ENCODE measurements around the gene ASTN1.

Gene ASTN1

GRCh38 chr1:176934370-176934769 is 230.1 kb downstream of the ASTN1 start:
- in situ Hi-C loops (cut with MboI; ENCODE audit: low sequenced_read_pairs), result no loop called here

DNA sequence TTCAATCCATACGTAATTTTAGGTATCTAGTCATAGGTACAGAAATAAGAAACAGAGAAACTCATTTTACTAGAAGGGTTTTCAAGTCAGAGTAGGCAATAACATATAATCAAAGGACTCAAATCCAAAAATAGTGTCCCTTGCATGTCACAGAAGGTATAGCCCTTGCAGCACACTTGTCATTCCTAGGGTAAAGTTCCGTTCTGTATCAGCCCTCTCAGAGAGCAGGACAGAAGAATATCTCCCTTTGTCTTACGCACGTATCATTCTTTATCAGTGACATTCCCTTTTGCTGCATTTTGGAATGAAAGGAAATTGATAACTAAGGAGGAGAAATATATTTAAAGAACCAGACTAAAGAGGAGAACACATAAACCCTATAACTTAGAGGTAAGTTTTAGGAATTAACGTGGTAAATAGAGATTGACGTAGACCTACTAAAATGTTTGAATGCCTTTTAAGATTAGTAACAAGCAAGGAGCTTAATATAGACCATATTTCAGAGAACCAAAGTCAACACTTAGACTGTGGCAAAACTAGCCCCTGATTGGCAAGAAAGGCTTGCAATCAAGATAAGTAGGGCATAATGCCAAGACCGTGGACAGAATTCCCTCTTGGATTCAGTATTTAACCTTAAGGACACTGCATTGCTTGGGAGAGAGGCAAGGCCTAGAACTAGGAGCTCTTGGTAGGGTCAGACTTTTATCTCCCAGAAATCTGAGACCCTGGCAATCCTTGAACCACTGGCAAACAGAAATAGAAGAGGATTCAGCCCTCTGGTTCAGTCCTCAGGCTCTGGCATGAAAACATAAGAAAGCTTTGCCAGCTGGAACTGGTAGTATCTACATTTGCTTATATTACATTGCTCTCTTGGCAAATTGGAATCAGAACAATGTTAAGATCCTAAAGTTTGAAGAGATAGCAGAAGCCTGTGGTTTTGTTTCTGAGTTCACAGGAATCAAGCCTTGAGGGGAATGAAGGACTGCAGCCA is 232.1 kb downstream of the ASTN1 start:
- in situ Hi-C loops (cut with MboI; ENCODE audit: low sequenced_read_pairs), result no loop called here

DNA sequence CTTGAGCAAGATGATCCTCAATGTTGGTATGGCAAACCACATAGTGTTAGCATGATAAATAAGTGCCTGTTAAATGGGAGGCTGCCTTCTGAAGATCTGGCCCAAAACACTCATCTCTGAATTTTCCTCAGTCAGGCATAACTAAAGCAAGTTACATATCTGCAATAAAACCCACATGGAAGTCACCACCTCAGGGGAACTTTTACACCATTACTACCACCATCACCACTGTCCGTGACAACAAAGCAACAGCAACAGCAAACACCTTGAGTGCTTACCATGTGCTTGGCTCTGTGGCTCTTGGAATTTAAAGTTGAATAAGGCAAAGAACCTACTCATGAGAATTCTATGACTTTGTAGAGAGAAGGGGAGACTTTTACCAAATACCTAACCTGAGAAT is 233.0 kb downstream of the ASTN1 start:
- in situ Hi-C loops (cut with MboI; ENCODE audit: low sequenced_read_pairs), result no loop called here

- in situ Hi-C loops (cut with MboI; ENCODE audit: low sequenced_read_pairs), result no loop called here
These were observed 238.0 kb downstream of the ASTN1 start for GRCh38 chr1:176926330-176927086.

DNA sequence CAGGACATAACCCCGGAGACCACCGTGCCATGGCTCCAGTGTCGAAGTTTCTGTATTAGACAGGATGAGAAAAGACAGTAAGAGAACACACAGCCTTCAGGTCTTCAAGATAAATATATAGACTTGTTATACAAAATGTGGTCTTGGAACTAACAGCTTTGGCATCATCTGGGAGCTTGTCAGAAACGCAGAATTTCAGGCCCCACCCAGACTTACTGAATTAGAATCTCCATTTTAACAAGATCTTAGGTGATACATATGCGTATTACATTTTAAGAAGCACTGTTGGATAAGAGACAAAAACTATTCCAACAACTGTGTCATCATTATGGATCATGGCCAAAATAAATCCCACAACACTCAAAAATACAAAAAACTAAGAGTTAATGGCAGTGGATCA is 239.3 kb downstream of the ASTN1 start:
- in situ Hi-C loops (cut with MboI; ENCODE audit: low sequenced_read_pairs), result no loop called here

DNA sequence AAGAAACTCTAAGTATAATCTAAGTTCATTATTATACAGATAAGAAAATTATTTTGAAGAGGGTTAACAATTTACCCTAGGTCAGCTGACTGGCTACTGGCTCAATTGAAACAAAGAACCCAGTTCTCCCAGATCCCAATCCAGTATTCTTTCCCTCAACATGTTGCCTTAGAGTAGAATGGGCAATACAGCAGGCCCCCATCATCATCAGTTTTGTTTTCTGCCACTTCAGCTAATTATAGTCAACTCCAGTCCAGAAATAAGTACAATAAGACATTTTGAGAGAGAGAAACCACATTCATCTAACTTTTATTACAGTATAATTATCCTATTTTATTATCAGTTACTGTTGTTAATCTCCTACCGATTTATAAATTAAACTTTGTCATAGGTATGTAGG is 241.2 kb downstream of the ASTN1 start:
- in situ Hi-C loops (cut with MboI; ENCODE audit: low sequenced_read_pairs), result no loop called here

DNA sequence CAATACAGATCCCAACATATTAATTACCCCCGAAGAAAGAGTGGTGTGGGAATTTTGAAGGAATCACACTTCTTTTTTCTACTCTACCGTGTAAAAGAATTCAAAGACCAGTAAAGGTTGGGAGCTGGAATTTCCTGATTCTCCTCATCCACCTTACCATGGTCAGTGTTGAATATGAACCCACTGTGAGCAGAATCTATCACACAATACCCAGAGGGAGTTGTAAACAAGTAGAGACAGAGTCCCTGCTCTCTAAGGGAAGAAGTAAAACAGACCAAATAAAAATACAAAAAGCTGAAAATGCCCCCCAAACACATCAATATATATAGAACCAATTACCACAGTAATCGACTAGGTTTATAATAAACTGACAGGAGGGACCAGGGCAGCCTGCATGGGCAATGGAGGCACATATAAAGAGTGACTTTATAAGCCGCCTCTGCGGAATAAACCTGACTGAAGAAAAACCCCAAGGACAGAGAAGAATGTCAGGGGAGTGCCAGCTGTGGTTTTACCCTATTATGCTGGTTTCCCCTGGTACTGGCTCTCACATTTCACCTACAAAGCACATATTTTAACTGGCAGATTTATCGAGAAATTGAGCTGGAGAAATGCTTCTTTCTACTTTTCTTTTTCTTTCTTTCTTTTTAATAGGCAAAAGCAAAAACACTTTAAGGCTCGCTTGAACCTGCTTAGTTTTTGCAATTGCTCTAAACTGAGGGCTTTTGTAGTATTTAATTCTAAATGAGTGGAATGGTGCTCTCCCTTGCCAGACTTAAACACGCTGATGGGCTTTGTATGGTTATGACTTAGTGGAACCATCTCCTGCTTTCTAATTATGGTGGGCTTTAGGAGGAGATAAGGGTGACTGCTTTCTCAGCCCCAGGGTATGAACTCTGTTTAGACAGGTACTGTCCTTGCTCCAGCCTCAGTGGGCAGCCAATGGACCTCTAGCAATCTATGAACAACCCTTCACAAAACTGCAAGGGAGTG is 244.8 kb downstream of the ASTN1 start:
- in situ Hi-C loops (cut with MboI; ENCODE audit: low sequenced_read_pairs), result no loop called here

DNA sequence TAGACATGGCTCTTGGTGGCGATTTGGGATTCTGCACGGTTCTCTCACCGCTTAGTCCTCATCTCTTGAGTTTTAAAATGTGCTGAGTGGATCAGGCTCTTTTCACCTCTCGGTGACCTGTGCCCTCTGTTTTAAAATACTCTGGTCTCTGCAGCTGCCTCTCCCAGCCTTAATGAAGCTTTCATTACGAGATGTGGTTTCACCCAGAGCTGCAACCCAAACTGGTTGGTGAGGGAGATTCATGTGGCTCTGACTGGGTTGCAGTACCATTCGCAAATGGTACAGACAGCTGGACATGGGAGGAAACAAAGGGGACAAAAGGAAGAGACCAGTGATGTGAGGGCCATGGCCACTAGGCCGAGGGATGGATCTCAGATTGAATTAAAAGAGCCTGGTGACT is 258.9 kb downstream of the ASTN1 start:
- in situ Hi-C loops (cut with MboI; ENCODE audit: low sequenced_read_pairs), result no loop called here

DNA sequence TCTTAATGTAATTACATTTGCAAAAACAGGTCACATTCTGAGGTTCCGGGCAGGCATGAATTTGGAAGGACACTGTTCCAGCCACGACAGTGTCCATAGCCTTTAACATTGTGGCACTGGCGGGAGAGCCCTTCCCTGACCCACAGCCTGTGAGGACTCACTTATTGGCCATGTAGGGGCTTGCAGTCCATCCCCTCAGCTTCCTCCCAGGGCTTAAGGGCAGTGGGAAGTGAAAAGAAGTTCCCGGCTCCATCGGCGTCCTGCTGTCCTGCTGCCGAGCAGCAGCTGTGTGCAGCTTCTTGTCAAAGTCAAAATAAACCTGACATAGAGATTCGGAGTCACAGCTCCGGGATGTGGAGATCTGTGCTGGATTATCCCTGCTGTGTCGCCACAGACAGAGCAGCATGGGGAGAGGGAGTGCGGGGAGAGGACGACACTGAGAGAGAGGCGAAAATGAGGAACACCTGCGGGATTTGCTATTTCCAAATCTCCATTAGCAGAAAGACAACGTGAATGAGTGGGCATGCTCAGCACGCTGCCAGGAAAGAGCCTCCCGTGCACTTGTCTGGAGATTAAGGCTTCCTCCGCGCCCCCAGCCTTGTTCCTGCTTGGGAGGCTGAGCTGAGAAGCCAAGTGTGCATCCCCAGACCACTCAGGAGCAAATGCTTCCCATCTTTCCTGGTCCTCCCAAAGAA is 260.3 kb downstream of the ASTN1 start:
- in situ Hi-C loops (cut with MboI; ENCODE audit: low sequenced_read_pairs), result no loop called here

DNA sequence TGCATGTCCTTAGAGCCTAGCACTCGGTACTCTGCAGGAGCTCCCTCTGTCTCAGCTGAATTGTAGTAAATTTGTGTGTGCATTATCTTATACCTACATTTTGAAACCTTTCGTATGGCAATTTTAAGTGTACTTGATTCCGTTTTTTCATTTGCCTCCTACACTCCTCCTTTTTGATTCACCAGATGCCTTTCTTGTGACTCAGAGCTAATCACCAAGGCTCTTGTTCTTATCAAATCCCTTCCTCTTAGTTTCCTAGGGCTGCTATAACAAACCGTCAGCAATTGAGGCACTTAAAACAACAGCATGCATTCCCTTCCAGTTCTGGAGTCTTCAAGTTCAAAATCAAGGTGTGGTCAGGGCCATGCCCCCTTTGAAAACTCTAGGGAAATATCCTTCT is 261.0 kb downstream of the ASTN1 start:
- in situ Hi-C loops (cut with MboI; ENCODE audit: low sequenced_read_pairs), result no loop called here

GRCh38 chr1:176899321-176899720 is 265.2 kb downstream of the ASTN1 start:
- in situ Hi-C loops (cut with MboI; ENCODE audit: low sequenced_read_pairs), result no loop called here

DNA sequence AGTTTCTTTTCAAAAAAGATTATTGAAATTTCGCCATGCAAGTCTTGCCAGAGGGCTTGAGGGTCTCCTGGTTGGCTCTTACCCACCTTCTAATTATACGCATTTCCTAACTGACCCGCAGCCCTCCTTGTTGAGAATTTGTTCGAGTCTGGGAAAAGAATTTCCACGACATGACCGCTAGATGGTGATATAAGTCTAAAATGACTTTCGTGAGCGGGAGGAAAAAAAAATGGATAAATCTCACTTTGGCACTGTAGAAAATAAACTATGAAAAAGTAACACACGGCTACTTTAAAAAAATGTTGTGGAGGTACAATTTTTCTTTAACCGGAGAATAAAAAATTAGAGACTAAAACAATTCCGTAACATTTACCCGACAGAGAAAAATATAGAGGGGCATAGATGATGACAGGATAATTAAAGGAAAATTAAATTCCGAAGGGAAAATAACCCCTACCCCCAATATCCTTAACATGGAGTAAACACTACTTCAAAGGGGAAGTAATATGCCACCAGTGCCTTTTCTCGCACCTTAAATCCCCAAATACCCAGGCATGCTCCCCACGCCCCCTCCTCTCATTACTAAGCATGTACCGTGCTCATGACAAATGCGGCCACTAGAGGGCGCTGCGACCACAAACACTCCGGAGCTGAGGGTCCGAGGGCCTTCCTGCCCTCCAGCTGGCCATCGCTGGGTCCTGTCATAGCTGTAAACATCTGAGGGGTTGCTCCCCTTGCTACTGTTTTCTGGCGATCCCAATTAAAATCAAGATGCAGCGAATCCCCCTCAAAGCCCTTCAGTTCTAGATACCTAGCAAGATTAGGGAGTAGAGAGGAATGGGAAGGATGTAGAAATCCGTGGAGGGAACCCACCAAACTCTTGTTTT is 266.9 kb downstream of the ASTN1 start:
- in situ Hi-C loops (cut with MboI; ENCODE audit: low sequenced_read_pairs), result no loop called here

- in situ Hi-C loops (cut with MboI; ENCODE audit: low sequenced_read_pairs), result no loop called here
These were observed 268.3 kb downstream of the ASTN1 start for GRCh38 chr1:176896216-176896615.

GRCh38 chr1:176894450-176894849 is 270.1 kb downstream of the ASTN1 start:
- in situ Hi-C loops (cut with MboI; ENCODE audit: low sequenced_read_pairs), result no loop called here

DNA sequence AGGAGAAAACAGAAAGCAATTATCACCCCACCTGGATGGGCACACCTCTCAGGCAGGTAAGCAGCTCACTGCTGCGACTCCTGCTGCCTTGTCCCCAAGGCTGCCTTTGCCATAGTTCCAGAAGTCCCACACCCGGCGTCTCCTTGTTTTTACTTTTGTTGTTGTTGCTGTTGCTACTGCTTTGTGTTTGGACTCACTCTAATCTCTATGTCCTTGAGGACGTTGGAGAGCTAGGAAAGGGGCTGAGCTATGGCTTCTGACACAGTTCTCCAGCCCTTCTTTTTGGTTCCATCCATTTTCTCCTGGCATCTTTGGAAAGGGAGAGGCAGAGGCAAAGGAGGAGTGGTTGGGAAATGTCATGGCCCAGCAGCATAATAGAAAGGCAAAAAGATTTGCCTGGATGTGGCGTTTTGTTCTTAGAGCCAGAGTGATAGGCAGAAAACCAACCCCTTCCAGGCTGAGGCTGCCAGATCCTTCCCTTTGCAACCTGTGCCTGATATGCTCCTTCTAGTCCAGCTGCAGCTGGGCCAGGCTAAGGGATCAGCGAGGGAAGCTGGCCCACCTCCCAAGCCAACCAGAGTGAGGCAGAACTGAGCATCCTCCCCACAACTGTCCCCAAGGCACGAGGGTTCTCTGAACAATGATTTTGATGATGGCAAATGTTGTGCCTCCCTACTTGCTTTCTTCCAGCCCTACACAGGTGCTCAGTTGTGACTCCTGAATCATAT is 270.7 kb downstream of the ASTN1 start:
- in situ Hi-C loops (cut with MboI; ENCODE audit: low sequenced_read_pairs), result no loop called here

DNA sequence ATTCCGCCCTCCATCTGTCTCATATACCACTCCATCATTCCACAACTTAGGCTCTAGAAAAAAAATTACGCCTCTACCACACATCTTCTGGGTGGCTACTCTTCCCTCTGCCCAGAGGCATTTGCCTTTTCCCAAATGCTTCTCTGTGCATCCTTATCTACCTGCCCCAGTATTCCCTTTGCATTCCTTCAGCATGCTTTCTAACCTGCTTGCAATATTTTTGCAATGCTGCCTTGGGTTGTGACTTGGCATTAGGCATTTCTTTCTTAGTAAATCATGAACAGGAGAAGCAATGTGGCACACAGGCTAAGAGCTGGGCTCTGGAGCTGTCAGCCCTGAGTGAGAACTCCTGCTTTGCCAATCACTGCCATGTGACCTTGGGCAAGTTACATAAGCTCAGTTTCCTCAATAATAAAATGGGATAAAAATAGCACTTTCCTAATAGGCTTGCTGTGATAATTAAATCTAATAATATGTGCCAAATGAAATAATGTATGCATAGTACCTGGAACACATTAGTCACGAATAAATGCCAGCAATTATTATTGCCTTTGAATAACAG is 276.0 kb downstream of the ASTN1 start:
- in situ Hi-C loops (cut with MboI; ENCODE audit: low sequenced_read_pairs), result no loop called here

- in situ Hi-C loops (cut with MboI; ENCODE audit: low sequenced_read_pairs), result no loop called here
These were observed 278.8 kb downstream of the ASTN1 start for GRCh38 chr1:176885751-176886150.

- in situ Hi-C loops (cut with MboI; ENCODE audit: low sequenced_read_pairs), result no loop called here
These were observed 279.2 kb downstream of the ASTN1 start for GRCh38 chr1:176885341-176885740.
